BJ (cell line): Measurements from ENCODE around the gene FRYL. TPM values are rescaled to one million over a fixed set of nuclear protein-coding genes. Genes with fewer than 3 reads are reported as not detected.

Source experiments
- CTCF ChIA-PET: fragments of 350-600 bp; formaldehyde crosslinking; extraction: SDS; loops from one replicate; lab custom pipeline; 2021; ENCODE audit warnings: antibody characterized with exemption, inconsistent platforms; lab: Yijun Ruan, JAX
- POLR2A ChIA-PET: fragments of 300-600 bp; sonication (Branson Sonifier 250); formaldehyde crosslinking; extraction: SDS; loops from one replicate; lab custom pipeline; 2021; ENCODE audit warnings: antibody characterized with exemption; lab: Charles Lee
- DNase-seq: peaks from one replicate; pipeline ENCODE4 v3.0.0-alpha.2; 2011; ENCODE audit warnings: low read depth
- H3K27me3 ChIP-seq: 2 replicates; pipeline ENCODE4 v1.6.0; 2011; ENCODE audit warnings: low read length; ENCODE audit not compliant: control insufficient read depth, insufficient read depth
- H3K36me3 ChIP-seq: 2 replicates; pipeline ENCODE4 v1.5.1; 2011; ENCODE audit warnings: low read length; ENCODE audit not compliant: control insufficient read depth, insufficient read depth
- H3K4me3 ChIP-seq: 2 replicates; pipeline ENCODE4 v1.5.1; 2011; ENCODE audit warnings: low read depth, mild to moderate bottlenecking, control low read depth, low read length
- CTCF ChIP-seq: IDR thresholded peaks from 2 replicates; pipeline ENCODE4 v1.5.1; 2011; ENCODE audit warnings: low read depth, mild to moderate bottlenecking, control low read depth, inconsistent platforms, low read length, moderate library complexity; ENCODE audit not compliant: insufficient read depth
- polyA plus RNA-seq: library from polyadenylated mRNA; depleted of rRNA; stranded (reverse); fragments of >200 nt; gene quantifications from 2 replicates; pipeline ENCODE4 v1.2.3, GENCODE V29; 2011

Gene FRYL
- polyA plus RNA-seq, 1 experiment, result 12.6 TPM

- CTCF ChIA-PET, result interaction anchor here (0.6 to 2.1 kb wide), 2 partner anchors 11 to 24 kb away, joined by 3 to 5 read pairs; no protein-coding TSS in a partner anchor
- no peaks in the 10 kb centered on the region for H3K36me3 ChIP-seq
- DNase-seq, result peak; percentile 11
- TF ChIP-seq CTCF, result no peak
- H3K27me3 ChIP-seq, result no peaks in the 10 kb centered on the region
- POLR2A ChIA-PET, result interaction anchor here (0.7 kb wide), 1 partner anchor 50 kb away, joined by 3 read pairs; no protein-coding TSS in a partner anchor
- H3K4me3 ChIP-seq, result no peak overlapping the region
These were observed 177.9 kb downstream of the FRYL start for GRCh38 chr4:48602222-48602621.

- Histone ChIP-seq H3K36me3 (no peaks in the 10 kb centered on the region), H3K4me3 (no peak overlapping the region), H3K27me3 (no peaks in the 10 kb centered on the region)
- DNase-seq, result no peak
- no peak for TF ChIP-seq CTCF
- ChIA-PET POLR2A (no interaction called here), CTCF (no interaction called here)
These were observed 183.7 kb downstream of the FRYL start for GRCh38 chr4:48596336-48596735.

- no peak for DNase-seq
- H3K4me3 ChIP-seq, result no peak overlapping the region
- H3K36me3 ChIP-seq, result 0 out of 2 replicates have a peak, but pooled peaks cover 2% of the 10 kb centered on the region
- no peak for TF ChIP-seq CTCF
- ChIA-PET CTCF (interaction anchor here (0.5 to 2.5 kb wide), 3 partner anchors 15 to 150 kb away, joined by 3 to 12 read pairs (median 5); no protein-coding TSS in a partner anchor), POLR2A (no interaction called here)
- H3K27me3 ChIP-seq, result no peaks in the 10 kb centered on the region
These were observed 185.9 kb downstream of the FRYL start for GRCh38 chr4:48594180-48594579.

- no peaks in the 10 kb centered on the region for H3K27me3 ChIP-seq
- no peak for DNase-seq
- H3K36me3 ChIP-seq, result 0 out of 2 replicates have a peak, but pooled peaks cover 2% of the 10 kb centered on the region
- ChIA-PET CTCF (interaction anchor here (0.5 kb wide), 1 partner anchor 11 kb away, joined by 3 read pairs; no protein-coding TSS in a partner anchor), POLR2A (no interaction called here)
- no peak for TF ChIP-seq CTCF
- no peak overlapping the region for H3K4me3 ChIP-seq
These were observed 188.7 kb downstream of the FRYL start for GRCh38 chr4:48591372-48591771.

GRCh38 chr4:48590884-48591283 lies 189.2 kb downstream of the FRYL start:
- Histone ChIP-seq H3K4me3 (no peak overlapping the region), H3K27me3 (no peaks in the 10 kb centered on the region), H3K36me3 (0 out of 2 replicates have a peak, but pooled peaks cover 2% of the 10 kb centered on the region)
- ChIA-PET CTCF (no interaction called here), POLR2A (no interaction called here)
- DNase-seq, result no peak
- TF ChIP-seq CTCF, result no peak
